AG08395 (cell line): ENCODE measurements around the gene PLXNA2.

Experiments
- DNase-seq: peaks from one replicate; pipeline ENCODE4 v3.0.0; 2012; ENCODE audit warnings: mixed read lengths, low spot score

PLXNA2 gene

GRCh38 chr1:208139434-208140045 lies 104.6 kb downstream of the PLXNA2 start:
- no peak for DNase-seq

DNA sequence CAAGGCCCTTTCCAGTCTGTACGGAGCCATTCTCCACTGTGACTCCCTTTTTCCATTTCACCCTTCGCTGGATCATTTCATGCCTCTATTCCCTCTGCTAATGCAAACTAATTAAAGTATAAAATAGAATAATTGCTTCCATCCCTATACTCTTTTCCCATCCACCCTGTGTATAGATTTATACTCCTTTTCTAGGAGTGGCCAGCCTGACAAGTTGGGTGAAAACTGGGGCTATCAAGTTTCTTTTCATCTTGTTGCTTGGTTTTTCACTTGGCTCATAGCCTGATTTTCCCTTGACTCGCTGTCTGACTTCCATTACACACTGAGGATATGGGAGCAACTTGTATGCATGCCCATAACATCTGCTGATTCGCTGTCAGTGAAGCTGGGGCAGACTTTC lies 107.0 kb downstream of the PLXNA2 start:
- peak; percentile 35 for DNase-seq

- no peak for DNase-seq
These were observed 107.6 kb downstream of the PLXNA2 start for GRCh38 chr1:208136459-208137182.

- peak; percentile 40 for DNase-seq
These were observed 108.8 kb downstream of the PLXNA2 start for GRCh38 chr1:208135354-208135753.

GRCh38 chr1:208134491-208134890 lies 109.7 kb downstream of the PLXNA2 start:
- DNase-seq: no peak

DNA sequence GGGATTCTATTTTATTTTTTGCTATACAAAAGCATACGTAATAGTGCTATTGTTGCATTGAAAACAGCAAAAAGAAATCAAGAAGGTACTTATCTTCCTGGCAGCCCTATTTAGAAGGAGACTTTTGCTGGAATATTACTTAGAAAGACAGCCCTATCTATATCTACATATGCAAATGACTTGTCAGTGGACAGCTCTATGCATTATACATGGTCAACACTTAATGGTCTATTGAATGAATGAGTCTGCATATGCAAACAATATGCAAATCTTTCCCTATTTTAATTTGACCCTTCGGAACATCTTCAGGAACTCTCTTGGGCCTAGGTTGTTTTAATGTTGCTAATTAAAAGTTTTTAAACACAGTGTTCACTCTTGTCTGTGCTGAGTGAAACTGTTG lies 110.8 kb downstream of the PLXNA2 start:
- DNase-seq: no peak

DNA sequence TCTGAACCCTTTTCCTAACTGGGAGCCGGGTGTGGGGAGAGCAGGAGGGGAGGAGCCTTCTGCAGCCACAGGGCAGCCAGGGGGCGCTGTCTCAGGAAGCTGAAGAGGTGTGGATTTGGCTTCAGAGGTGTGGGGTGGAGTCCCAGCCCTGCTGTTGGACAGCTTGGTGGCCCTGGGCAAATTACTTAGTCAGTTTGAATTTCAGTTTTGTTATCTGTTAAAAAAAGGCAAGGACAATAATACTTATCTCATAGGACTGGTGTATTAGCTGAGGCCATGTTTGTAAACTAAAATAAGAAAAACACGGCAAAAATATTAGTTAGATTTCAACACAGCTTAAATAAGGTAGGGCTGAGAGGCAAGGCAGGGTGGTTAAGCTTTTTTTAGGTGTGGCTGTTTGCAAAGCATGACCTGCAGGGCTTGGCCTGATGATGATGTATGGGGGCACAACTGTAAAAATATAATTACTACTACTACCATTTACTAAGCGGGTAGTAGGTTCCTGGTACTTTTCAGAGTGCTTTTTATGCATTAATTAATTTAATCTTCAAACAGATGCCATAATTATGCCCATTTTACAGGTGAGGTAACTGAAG lies 111.8 kb downstream of the PLXNA2 start:
- DNase-seq: peak; percentile 90

DNA sequence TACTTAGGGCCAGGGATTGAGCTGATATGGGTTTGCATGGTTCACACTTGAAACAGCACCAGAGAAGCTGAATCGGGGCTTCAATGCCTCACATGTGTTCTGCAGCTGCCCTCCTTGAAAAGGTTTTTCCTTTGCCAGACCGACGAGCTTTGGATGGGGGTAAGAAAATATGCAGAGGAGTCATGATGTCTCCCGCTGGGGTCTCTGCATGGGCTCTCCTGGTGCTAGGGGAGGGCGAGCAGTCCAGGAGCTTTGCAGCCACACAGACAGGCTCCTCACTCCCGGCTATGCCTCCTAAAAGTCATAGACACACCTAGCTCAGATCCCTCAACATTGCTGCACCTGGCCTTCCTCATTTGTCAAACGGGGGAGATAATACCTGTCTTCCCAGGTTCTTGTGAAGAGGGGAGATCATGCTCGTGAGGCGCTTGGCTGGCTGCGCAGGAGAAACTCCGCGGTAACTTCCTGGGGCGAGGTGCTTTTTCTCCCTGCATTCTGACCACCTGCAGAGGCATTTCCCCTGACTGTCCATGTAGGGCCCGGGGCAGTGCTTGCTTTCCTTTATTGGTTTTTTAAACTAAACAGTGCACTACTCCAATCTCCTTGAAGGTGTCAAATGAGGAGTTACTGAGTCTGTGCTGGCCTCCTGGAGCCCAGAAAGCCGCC lies 112.4 kb downstream of the PLXNA2 start:
- DNase-seq: no peak

- no peak for DNase-seq
These were observed 114.7 kb downstream of the PLXNA2 start for GRCh38 chr1:208129487-208129886.

- no peak for DNase-seq
These were observed 115.1 kb downstream of the PLXNA2 start for GRCh38 chr1:208129060-208129459.

DNA sequence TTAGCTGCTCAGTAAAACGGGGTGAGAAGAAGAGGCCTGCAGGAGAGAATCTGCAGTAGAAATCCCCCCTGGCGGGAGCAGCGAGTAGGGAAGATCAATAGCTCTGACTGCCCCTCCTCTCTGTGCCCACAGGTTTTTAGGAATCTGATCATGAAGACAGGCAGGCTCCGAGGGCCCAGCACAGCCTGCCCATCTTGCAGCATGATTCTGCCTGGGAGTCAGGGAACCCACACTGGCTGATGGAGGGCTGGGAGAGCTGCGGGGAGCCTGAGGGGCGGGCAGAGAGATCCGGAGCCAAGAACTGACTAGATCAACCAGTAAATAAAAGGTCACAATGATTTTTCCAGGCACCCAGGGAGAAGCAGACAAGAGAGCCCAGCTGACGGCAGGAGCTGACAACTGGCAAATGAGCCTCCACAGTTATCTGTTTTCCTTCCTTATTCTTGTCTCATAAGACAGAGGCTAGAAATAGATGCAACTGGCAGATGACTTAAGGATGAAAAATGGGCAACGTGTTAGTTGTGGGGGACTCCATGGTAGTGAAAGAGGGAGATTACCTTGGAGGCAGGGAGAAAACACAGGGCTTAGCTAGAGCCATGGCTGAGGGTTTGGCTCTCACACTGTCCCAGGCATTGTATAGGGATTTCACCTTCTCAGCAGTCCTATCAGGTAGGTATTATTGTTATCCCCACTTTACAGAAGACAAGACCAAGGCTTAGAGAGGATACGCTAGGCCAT lies 116.2 kb downstream of the PLXNA2 start:
- DNase-seq: no peak

- DNase-seq: no peak
These were observed 116.9 kb downstream of the PLXNA2 start for GRCh38 chr1:208127284-208127683.

DNA sequence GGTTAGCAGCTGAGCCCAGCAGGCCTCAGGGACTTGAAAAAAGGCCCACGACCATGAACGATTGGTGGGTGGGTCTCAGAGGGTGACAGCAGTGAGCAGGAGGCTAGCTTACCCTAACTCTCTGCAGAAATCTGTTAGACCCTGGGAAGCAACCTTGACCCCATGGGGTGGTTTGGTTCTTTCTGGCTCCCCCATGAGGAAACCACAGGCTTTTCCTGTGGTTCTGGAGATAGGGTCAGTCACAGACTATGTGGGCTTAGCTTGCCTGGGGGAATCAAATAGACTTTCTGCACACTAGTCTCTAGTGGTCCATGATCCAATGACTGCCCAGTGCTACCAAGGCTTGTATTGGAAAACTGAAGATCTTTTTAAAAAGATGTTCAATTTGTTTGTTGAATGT lies 118.1 kb downstream of the PLXNA2 start:
- no peak for DNase-seq

GRCh38 chr1:208122612-208123358 lies 121.4 kb downstream of the PLXNA2 start:
- no peak for DNase-seq

GRCh38 chr1:208121813-208122364 lies 122.3 kb downstream of the PLXNA2 start:
- DNase-seq: no peak

GRCh38 chr1:208120431-208120790 lies 123.8 kb downstream of the PLXNA2 start:
- no peak for DNase-seq

GRCh38 chr1:208118841-208119606 lies 125.2 kb downstream of the PLXNA2 start:
- no peak for DNase-seq

DNA sequence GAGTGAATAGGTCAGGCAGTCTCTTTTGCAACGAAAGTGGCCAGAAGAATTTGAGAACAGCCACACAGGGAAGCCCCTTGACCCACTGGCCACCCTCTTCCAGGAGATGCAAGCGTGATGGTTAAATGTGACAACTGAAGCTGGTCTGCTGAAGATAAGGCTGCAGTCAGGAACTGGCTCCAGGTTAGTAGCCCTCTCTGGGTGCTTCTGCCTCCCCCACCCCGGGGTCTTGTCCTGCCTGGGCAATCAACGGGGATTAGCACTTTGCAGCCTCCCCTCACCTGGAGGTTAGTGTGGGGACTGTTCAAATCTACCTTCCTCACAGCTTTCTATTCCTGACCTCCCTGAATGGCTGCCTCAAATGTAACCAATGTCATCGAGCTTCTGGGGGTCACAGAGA lies 125.9 kb downstream of the PLXNA2 start:
- DNase-seq: no peak

GRCh38 chr1:208117826-208118225 lies 126.4 kb downstream of the PLXNA2 start:
- DNase-seq: no peak

DNA sequence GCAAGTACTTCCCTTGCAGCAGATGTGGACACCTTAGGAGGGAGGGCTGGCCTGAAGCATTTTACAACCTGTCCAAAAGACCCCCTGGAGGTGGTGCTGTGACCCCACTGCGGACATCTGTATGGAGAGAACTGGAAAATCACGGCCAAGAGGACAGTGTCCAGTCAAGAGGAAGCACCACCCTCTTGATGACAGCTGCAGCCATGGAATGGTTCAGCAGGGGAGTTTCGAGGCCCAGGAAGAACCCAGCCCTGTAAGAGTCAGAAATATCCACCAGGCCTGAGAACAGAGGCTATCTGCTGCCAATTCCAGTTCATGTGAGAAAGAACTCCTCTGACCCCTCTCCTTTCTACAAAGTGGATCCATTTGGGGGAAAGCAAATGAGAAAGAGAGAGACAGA lies 126.8 kb downstream of the PLXNA2 start:
- no peak for DNase-seq
